Endothelial cell of hepatic sinusoid (primary cell): ENCODE data around the gene WASHC2A.
"Not testable (repeated sequence)": the region's sequence is repeated elsewhere in the genome, so short reads cannot be mapped to it uniquely, and the experiment has no call there.

Experiments
- in situ Hi-C: cut with HindIII; loops from 2 replicates; pipeline ENCODE4 v1.10.0; 2017; ENCODE audit warnings: low sequenced_read_pairs

Gene WASHC2A

DNA sequence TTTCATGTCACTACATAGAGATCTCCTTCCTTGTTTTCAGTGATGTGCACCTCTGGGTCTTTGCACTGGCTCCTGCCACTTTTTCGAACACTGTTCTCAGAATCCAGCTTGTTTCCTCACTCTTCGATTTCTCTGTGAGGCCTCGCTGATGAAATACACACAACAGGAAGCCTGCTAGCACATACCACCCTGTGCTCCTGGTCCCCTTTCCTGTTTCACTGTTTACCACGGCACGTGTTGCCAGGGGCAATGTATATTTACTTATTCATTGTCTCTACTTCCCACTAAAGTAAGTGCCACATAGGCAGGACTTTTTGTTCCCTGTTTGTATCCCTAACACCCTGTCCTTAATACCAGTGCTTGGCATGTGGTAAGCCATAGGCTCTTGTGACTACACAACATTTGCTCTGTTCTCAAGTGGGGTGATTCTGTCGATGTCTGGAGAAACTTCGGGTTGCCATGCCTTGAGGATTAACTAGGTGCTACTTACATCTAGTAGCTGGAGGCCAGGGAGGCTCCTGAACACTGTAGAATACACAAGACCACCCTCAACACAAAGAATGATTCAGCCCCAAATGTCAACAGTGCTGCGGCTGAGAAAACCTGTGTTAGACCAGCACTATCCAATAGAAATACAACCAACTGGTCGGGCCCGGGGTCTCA is 75.9 kb downstream of the WASHC2A start:
- in situ Hi-C loops = not testable (repeated sequence)

DNA sequence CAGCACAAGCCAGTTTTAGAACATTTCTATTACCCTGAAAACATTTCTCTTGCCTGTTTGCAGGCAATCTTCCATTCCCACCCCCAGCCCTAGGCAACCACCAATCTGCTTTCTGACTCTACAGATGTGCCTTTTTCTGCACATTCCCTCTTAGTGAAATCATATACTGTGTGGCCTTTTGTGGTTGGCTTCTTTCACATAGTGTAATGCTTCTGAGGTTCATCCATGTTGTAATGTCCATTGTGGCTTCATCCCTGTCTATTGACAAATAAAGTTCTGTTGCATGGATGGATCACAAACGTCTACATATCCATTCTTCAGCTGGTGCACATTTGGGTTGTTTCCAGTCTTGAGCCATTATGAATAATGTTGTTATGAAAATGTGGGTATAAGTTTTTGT is 77.8 kb downstream of the WASHC2A start:
- in situ Hi-C loops = not testable (repeated sequence)

DNA sequence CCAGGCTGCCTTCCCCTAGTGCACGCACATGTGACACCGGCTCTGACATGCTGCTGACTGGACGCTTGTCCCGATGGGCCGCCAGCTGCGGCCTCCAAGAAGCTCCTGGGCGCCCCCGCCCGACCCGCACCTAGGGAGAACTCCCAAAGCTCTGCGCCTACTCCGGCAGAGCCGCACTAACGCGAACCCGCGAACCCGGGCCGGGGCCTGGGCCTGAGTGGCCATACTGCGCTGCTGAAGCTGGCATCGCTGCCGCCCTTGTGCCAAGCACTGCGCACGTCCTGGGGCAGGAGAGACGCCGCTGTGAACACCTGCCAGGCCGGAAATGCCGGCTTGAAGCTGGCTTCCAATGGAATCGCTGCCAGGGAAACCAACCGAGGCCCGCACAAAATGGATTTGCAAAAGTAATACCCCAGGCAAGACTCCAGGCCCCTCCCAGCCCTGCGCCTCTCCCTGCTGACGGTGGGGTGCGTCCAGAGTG is 85.1 kb downstream of the WASHC2A start:
- in situ Hi-C loops = no loop called here

DNA sequence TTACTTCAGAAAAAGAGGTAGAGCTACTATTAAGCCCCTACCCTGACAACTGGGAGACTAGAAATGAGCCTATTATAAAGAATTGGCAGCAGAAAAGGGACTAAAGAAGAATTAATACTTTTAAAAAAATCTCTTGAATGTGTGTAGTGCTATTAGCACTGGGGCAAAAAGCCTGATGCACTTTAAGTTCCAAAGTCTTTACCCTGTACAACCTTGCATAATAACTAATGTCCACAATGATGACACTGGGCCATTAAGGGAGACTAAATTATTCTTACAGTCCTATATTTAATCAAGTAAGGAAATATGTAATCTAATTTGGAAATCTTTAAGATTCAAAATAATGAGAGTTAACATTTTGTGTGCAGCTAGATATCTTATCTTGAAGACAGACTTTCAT is 90.1 kb downstream of the WASHC2A start:
- in situ Hi-C loops = not testable (repeated sequence)

DNA sequence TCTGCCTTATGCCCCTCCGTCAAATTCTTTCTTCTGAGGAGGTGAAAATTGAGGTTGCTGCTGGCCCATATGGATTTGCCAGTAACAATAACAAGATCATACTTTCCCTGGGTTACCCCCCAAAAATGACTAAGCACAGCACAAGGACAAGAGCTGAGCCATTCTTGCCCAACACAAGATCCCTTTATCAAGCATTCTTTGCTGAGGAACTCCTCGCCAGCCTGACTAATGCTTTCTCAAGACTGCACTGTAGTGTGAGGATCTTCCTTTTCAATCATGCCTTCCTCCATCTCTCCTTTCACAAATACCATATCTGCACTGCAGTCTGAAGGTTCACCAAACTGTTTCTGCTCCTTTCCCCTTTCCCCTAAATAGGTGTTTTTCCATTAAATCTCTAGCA is 92.1 kb downstream of the WASHC2A start:
- in situ Hi-C loops = not testable (repeated sequence)

DNA sequence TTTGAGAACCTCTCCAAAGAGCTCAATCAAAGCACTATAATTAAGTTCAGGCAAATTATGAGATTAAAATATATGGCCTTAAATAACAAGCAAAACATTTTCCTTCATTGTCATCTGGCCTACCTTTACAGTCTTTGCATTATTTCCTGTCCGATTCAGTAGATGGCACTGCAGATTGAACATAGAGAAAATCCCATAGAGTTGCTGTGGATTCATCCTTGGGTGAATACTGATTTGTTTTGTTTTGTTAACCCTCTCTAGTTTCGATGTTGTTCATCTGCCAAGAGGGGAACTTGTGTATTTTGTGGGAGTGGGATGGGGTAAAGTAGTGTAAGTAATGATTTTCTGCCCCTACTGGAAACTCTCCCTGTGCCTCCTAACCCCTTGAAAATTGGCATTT is 97.3 kb downstream of the WASHC2A start:
- in situ Hi-C loops = not testable (repeated sequence)

DNA sequence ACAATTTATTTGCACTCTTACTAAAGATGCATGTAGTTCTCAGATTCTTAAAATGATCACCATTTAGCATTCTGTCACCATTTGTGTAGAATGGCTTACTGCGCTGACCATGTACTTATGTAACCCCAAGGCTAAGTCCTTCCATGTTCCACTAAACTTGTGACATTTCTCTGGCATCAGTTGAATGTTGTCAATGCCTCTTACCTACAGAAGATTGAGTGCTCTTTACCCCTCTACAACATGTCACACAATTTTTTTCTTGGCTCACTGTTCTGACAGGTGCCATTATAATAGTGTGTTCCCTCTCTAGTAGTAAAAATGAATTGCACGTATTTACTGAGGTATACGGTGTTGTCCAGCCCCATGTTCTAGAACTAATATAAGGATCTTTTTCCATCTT is 100.1 kb downstream of the WASHC2A start:
- in situ Hi-C loops = not testable (repeated sequence)

DNA sequence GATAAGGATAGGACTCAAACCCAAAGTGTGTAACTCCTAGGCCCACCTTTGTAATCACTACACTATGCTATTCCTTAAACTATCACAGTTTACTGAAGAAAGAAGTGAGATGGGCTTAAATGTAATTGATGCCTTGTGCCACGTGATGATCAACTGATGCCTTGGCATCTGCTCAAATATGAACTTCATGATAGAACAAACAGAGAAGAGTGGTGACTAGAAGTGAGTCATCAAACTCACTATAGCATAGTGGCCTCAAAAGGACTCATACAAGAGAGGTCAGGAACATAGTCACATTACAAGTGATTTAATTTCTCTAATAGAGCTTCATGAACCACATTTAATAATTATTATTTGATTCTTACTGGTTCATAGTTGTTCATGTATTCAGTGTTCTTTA is 101.8 kb downstream of the WASHC2A start:
- in situ Hi-C loops = not testable (repeated sequence)

DNA sequence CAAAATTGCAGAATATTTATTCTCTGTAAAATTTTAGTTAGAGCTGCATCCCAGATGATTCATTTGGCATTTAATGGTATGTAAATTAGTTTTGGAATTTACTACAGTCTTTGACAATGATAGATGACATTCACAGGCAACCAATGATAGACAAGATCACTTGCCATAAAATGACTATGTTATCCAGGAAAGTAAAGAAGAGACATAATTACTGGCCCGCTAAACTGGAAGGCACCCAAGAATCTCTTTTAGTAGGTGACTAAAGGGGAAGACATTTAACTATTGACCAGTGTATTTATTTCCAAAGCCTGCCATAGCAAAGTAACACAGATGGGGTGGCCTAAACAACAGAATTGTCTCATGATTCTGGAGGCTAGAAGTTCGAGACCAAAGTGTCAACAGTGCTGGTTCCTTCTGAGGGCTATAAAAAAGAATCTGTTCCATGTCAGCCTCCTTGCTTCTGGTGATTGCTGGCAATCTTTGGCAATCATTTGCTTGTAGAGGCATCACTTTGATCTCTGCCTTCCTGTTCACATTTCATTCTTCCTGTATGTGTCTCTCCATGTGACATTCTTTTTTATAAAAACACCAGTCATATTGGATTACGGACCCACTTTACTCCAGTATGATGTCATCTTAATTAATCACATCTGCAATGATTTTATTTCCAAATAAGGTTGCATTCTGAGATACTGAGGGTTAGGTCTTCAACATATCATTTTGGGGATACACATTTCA is 107.2 kb downstream of the WASHC2A start:
- in situ Hi-C loops = not testable (repeated sequence)
